ENCODE data around the gene TLL2.

DNA sequence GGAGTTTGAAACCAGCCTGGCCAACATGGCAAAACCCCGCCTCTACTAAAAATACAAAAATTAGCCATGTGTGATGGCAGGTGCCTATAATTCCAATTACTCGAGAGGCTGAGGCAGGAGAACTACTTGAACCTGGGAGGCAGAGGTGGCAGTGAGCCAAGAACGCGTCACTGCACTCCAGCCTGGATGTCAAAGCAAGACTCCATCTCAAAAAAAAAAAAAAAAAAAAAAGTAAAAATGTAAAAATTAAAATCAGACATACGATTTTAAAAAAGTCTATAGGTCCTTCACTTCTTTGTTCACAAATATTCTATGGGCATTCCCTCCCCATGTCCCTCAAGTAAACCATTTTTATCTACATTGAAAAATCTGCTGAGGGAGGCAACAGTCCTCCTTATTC, 34.9 kb upstream of the TLL2 start:
- TF ChIP-seq CTCF (IDR thresholded peaks at IDR 0.05) (no peak), POLR2A (IDR thresholded peaks at IDR 0.05) (no peak)
